ENCODE measurements around the gene SLC9A1.
"Not testable (repeated sequence)": the region's sequence is repeated elsewhere in the genome, so short reads cannot be mapped to it uniquely, and the experiment has no call there.

The SLC9A1 gene

DNA sequence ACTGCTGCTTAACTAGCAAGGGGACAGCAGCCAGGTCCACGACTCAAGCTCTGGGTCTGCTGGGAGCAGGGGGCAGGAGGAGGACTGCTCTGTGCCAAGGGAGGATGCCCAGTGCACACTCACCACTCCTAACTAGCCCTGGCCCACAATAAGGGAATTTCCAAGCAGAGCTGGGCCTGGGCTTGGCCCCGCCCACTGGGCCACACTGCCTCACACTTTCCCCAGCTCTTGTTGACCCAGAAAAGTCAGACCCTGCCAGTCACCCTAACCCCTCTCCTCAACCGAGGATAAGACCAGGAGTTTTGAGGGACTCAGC is 18.7 kb downstream of the SLC9A1 start:
- FAIRE-seq = peak; percentile 46
- DNase-seq (ENCODE audit: extremely low spot score, insufficient read length, low read depth) = no peak

DNA sequence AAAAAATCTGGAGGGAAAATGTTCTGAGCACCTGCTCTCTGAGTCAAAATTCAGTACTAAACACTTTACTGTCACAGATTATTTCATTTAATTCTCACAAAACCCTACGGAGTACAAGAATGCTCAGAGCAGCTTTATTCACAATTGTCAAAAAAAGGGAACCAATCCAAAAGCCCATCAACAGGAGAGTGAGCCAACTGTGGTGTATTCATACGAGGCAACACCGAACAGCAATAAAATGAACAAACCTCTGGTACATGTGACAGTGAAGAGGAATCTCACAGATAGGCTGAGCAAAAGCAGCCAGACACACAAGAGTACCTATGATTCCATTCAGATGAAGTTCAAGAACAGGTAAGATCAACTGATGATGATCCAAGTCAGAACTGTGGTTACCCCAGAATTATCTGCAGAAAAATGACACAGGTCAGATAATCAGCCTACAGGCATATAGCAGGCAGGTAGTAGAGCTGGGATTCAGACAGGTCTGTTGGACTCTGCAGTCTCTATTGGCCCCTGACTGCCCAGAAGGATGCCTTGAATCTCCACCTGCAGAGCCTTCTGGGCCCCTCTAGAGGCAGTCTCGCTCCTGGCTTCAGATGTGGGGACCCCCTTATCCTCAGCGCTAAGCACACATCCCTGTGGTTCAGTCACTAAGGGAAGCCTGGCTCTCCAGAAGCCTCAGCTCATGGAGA is 19.2 kb downstream of the SLC9A1 start:
- DNase-seq (ENCODE audit: extremely low spot score, insufficient read length, low read depth) (no peak), FAIRE-seq (peak; percentile 29)

DNA sequence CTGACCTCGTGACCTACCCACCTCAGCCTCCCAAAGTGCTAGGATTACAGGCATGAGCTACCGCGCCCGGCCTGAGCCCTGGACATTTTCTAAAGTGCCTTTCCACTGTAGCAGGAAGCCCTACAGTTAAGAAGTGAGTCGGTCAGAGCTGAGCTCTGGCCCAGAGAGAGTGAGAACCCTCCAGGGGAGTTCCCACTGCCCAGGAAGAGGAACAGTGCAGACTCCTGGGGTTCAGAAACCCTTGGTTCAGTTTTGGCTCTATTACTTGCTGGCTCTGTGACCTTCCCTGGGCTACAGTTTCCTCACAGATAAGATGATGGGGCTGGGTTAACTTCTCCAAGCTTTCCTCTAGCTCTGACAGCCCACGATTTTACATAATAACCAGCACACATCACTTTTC is 20.9 kb downstream of the SLC9A1 start:
- FAIRE-seq (peak; percentile 83), DNase-seq (ENCODE audit: extremely low spot score, insufficient read length, low read depth) (no peak)

DNA sequence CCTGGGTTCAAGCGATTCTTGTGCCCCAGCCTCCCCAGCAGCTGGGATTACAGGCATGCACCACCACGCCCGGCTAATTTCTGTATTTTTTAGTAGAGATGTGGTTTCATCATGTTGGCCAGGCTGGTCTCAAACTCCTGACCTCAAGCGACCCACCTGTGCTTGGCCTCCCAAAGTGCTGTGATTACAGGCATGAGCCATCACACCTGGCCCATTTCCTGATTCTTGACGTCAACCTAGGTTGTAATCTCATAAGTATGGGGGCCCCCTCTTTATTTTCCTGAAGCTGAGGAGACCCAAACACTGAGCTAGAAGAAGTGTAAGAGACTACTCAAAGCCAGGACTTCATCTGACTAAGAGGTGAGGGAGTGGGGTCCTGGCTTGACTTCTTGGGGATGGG is 21.8 kb downstream of the SLC9A1 start:
- FAIRE-seq = no peak
- no peak for DNase-seq (ENCODE audit: extremely low spot score, insufficient read length, low read depth)

DNA sequence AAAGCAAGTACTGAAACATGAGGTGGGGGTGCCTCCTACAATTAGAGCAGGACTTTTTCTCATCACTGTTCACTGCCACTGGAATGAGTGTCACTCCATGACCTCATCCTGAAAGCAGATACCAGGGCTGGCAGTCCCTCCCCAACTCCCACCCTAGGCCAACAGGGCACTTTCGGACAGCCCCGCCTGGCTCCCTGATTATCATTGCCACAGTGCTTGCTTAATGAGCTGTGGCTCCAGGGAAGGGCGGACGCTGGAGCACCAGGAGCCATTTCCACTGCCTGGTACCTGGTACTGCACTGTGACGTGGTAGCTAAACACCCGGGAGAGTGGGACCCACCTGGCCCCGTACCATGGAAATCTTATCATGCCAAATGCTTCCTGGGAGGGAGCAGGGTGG is 22.3 kb downstream of the SLC9A1 start:
- FAIRE-seq (no peak), DNase-seq (ENCODE audit: extremely low spot score, insufficient read length, low read depth) (no peak)

DNA sequence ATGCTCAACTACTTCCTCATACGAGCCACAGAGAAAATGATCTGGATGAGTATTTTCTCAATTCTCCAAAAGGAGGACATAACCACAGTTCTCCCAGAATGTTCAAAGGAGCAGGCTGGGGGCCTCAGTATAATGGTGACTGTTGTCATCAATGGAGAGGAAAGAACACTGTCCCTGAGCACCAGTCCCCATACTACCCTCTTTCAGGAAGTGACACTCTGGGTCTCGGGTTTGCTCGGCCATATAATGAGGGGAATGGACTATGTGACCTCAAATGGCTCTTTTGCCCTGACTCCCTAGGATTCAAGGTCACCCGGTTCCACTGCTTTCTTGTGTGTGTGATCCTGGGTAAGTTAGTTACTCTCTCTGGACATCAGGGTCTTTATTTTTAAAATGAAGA is 22.8 kb downstream of the SLC9A1 start:
- DNase-seq (ENCODE audit: extremely low spot score, insufficient read length, low read depth) (no peak), FAIRE-seq (no peak)

DNA sequence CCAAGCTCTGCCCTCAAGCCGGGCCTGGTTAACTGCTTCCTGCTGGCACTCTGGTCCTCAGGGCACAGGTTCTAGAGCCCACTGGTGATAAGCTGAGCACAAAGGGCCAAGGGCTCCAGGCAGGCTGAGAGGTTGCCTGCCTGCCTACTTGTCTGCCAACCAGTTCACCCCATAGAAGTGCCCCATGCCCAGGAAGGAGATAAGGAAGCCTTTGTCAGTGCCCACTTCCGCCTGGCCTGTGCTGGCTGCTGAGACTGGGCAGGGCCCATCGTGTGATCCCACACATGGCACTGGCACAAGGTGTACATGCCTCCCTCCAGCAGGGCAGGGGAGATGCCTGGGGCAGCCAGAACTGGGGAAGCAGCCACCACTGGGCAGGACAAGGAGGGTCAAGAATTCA is 24.1 kb downstream of the SLC9A1 start:
- FAIRE-seq (no peak), DNase-seq (ENCODE audit: extremely low spot score, insufficient read length, low read depth) (no peak)

DNA sequence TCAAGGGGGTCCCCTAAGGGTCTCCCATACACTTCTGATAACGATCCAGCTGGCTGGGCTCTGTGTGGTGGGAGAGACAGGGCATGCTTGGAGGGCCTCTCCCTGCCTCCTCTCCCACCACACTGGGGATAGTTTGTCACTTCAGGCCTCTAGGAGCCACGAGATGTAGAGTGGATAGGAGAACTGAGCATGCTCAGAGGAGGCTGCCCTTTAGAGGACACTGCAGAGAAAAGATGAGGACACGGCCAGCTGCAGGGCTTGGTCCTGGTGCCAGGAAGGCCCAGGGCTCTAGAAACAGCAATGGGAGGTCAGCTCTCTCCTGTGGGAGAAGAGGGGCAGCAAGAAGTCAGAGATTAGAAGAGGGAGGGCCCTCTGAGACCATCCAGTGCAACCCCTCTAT is 25.7 kb downstream of the SLC9A1 start:
- DNase-seq (ENCODE audit: extremely low spot score, insufficient read length, low read depth) (no peak), FAIRE-seq (no peak)

DNA sequence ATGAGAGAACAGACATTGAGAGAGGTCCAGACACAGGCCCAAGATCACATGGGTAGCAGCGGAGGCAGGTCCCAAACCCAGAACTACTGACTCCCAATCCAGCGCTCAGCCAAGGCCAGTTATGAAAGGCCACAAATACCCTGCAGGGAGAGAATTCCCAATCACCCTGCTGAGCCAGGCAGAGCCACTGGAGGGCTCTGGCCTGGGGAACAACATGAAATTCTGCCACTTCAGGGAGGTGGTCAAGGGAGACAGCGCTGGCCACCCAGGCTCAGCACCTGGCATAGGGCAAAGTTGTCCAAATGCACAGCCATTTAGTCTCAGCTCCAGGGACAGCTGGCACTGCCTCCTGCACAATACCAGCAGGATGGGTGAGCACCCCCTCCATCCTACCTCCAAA is 27.5 kb downstream of the SLC9A1 start:
- DNase-seq (ENCODE audit: extremely low spot score, insufficient read length, low read depth) (no peak), FAIRE-seq (no peak)

DNA sequence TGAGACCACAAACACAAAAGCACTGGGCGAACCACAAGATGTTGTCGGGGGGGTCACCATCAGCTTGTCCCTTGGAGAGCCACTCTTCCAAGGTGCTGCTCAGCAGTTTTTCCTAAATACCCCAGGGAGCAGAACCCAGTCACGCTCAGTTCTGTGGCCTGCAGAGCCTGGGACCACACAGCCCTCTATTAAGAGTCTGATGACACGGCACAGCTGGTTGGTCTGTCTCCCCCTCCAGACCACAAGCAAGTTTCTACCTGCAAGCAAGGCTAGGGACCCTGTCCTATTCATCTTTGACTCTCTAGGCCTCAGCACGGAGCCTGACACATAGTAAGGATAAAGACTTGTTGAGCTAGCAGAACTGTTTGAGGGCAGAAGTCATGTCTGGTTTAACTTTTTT is 28.5 kb downstream of the SLC9A1 start:
- FAIRE-seq = no peak
- DNase-seq (ENCODE audit: extremely low spot score, insufficient read length, low read depth) = no peak

DNA sequence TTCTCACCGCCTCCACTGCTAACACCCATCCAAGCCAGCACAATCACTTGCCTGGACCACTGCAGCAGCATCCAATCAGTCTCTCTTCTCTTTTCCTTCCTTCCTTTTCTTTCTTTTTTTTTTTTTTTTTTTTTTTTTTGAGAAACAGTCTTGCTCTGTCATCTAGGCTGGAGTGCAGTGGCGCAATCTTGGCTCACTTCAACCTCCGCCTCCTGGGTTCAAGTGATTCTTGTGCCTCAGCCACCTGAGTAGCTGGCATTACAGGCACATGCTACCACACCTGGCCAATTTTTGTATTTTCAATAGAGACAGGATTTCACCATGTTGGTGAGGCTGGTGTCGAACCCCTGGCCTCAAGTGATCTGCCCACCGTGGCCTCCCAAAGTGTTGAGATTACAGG is 29.8 kb downstream of the SLC9A1 start:
- DNase-seq (ENCODE audit: extremely low spot score, insufficient read length, low read depth); FAIRE-seq: not testable (repeated sequence)

DNA sequence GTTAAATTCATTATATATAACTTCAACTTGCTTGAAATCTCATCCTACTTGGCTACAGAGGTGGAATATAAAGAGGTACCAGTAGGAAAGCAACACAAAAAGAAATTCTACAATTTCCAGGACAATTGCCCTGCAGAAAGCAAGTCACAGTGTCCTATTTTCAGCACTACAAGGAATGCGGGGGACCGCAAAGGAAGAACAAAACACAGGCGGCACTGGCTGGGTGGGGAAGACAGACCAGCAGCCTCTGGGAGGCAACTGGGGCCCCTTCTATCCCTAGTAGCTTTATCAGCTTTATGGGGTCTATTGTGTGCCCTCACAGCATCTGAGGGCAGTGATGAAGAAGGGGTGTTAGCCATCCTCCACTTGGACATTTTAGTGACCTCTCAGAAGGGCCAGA is 30.5 kb downstream of the SLC9A1 start:
- DNase-seq (ENCODE audit: extremely low spot score, insufficient read length, low read depth) = no peak
- no peak for FAIRE-seq

DNA sequence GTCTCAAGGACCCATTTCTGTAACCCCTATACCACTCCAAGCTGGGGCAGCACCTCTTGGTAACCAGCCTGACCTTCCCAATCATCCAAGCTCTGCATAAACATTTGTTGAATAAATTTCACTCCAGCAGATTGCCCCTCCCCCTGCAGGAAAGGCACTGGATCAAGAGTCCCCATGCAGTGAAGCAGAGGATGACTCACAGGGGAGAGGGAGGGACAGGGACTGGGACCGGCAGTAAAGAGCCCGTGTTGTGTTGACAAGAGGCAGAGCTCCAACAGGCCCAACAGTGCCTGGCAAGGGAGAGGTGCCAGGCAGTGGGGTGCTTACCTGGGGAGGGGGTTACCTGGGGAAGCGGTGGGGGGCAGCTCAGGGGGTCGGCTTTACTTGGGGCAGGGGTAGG is 32.3 kb downstream of the SLC9A1 start:
- no peak for DNase-seq (ENCODE audit: extremely low spot score, insufficient read length, low read depth)
- FAIRE-seq = no peak

DNA sequence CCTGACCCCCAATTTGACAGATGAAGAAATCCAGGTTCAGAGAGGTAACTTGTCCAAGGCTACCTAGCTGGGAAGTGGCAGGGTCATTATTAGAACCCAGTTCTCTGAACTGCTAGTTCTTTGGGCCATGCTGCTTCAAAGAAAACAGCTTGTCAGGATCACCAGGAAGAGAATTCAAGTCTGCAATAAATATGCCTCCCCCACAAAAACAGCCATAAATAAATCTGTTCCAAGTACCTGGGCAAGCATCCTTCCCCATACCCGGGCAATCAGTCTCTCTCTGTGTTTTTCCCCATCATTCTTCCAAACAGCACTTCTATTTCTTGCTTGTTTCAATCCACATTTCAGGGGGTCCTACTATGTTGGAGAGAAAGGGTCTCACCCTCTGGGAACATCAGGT is 34.1 kb downstream of the SLC9A1 start:
- FAIRE-seq = no peak

DNA sequence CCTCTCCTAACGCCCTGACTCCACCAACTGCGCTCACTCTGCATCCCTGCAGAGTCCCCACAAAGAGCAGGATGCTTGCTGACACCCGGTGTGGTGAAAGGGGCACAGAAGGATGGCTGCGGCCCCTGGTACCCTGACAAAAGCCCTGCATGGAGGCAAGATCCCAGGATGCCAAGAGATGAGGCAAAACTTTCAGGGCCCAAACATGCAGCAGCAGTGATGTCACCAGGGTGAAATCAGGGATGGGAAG is 36.6 kb downstream of the SLC9A1 start:
- FAIRE-seq = no peak
- DNase-seq (ENCODE audit: extremely low spot score, insufficient read length, low read depth) = no peak

More for the DNA sequence above, 34.1 kb downstream of the SLC9A1 start:
- DNase-seq (ENCODE audit: extremely low spot score, insufficient read length, low read depth) = no peak

DNA sequence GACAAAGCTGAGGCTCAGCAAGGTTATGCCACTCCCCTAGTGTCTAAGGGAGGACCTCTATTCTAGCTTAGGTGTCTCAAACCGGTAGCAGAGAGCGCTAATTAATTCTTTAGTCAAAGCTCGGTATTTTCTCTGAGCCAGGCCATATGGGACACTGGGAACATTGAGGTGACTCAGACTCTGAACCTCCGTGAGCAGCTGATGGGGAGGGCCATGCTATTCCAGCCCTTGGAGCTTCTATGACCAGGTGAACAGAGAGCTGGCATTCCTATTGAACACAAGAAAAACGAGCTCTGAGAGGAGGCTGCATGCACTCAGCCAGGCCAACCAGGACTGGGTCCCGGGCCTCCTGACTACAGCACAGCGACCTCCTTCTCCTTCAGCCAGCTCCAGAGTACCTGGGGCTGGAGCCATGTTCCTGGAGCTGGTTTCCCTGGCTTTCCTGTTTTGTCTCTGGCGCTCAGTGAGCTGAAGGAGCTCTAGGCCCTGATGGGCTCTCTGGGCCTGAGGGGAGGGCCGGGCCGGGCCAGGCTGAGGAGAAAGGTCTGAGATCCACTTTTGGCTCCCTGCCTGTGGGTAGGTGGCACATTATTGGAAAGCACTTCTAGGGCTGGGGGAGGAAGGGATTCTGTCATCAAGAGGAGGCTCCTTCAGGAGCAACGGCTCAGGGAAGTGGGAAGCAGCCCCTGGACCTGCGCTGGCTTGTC is 37.0 kb downstream of the SLC9A1 start:
- FAIRE-seq = no peak
- no peak for DNase-seq (ENCODE audit: extremely low spot score, insufficient read length, low read depth)

DNA sequence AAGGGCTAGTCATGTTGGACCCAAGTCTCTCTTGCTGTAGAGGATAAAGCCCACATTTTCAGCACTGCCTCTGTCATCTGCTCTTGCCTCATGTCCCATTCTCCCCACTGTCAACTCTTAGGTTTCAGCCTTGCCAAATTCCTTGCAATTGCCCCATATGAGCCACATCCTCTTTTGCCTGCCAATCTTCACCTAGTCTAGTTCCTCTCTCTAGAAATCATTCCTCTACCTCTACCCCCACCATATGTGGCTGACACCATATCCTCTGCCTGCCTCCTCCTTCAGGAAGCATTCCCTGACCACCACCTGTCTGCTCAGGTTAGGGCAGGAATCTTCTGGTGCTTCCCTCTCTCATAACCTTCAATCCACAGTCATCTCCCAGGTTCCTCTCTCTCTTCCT is 38.2 kb downstream of the SLC9A1 start:
- no peak for DNase-seq (ENCODE audit: extremely low spot score, insufficient read length, low read depth)
- FAIRE-seq = no peak

DNA sequence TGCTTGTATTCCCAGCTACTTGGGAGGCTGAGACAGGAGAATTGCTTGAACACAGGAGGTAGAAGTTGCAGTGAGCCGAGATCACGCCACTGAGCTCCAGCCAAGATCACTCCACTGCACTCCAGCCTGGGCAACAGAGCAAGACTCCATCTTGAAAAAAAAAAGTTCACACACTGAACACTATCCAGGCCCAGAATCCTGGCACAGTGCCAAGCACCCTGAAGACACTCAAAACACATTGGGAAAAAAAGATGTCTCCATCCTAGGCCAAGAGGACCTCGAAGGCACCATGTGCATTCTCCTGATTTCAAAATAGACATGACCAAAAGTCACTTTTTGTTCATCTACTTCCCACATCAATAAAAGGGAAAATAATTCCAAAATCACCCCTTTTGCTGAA is 38.7 kb downstream of the SLC9A1 start:
- DNase-seq (ENCODE audit: extremely low spot score, insufficient read length, low read depth) = no peak
- FAIRE-seq = no peak

DNA sequence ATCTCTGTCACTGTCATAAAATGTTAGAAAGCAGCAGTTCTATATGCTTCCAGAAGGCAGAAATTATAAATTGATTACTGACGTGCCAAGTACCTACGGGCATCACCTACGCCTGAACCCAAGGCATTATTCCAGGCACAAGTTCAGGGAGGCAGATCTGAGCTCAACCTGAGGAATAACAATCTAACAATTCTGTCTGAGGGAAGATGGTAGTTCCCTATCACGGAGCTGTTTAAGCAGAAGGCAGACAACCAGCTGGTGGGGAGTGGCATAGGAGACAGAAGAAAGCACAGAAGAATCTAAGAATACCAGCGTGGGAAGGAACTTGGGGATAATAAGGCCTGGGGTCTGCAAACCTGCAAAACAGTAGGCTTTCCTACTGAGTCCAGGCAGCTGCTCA is 40.4 kb downstream of the SLC9A1 start:
- FAIRE-seq (no peak), DNase-seq (ENCODE audit: extremely low spot score, insufficient read length, low read depth) (no peak)

DNA sequence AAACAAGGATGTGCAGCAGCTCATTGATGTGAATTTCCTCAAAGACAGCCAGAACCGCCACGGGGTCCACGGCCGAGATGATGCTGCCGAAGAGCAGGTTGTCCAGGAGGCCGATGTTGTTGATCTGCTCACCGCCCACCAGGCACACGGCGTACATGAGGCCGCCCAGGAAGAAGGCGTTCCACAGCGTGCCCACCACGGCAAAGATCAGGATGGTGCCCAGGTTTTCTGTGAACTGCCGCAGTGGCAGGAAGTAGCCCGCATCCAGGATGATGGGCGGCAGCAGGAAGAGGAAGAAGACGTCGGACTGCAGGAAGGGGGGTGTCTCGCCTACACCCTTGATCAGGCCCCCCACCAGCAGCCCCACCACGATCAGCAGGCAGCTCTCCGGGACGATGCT is 41.1 kb downstream of the SLC9A1 start:
- FAIRE-seq = no peak
- DNase-seq (ENCODE audit: extremely low spot score, insufficient read length, low read depth) = no peak

DNA sequence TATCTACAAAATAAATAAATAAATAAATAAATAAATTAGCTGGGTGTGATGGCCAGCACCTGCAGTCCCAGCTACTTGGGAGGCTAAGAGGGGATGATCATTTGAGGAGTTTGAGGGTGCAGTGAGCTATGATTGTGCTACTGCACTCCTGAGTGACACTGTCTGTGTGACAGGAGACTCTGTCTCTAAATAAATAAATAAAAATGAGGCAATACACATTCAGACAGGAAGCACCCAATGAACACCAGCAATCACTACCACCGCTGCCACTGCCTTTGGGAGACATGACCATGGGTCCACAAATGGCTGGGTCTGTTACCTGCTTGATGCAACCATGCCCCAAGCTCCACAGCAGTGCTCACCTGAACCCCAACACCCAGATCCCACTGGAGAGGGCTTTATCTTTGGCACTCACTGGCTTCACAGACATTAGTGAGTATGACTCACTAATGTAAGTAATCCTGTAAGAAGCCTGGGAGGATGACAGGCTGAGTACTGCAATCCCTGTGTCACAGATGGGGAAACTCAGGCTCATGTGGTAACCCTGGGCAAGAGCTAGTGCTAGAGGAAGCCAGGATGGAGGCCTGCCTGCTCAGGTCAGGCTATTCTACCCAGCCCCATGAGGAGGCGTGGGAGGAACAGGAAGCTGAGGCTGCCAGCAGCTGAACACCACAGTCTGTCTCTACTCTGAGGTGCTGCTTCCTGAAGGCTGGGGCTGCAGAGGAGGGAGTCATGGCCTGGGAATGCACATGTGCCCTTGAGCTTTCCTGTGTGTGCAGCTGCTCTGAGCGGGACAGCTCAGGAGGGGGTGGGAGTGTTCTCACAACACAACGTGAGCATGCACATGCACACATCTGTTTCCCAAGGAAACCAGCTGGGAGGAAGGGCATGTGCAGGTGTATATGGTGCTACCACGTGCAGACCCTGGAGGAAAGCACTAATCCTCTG is 43.0 kb downstream of the SLC9A1 start:
- peak; percentile 68 for DNase-seq (ENCODE audit: extremely low spot score, insufficient read length, low read depth)
- FAIRE-seq = peak; percentile 98

Measured in GM18507 (cell line).